Measurements from ENCODE around the gene CYP2W1. TPM values are rescaled to one million over a fixed set of nuclear protein-coding genes. Genes with fewer than 3 reads are reported as not detected.

The CYP2W1 gene
- total RNA-seq, 1 donor from 2014 or later, result not detected

DNA sequence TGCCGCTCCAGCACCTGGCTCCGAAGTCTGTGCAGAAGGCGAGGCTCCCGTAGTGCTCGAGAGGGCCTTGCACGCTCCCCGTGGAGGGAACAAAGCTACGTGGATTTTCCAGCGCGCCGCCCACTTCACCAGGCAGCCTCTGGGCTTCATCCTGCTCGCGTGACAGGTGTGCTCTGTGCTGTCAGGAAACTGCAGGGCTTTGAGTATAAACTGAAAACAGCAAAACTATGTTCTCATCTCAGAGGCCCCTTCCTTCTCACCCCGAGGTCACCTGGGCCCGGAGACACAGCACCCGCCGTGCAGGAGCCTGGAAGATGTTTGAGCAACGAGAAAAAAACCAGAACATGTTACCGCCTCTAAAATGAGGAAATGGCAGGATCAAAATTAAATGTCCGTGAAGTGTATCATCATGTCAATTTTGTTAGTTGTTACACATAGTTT, 43.8 kb downstream of the CYP2W1 start:
- TF ChIP-seq, protein P1, sequence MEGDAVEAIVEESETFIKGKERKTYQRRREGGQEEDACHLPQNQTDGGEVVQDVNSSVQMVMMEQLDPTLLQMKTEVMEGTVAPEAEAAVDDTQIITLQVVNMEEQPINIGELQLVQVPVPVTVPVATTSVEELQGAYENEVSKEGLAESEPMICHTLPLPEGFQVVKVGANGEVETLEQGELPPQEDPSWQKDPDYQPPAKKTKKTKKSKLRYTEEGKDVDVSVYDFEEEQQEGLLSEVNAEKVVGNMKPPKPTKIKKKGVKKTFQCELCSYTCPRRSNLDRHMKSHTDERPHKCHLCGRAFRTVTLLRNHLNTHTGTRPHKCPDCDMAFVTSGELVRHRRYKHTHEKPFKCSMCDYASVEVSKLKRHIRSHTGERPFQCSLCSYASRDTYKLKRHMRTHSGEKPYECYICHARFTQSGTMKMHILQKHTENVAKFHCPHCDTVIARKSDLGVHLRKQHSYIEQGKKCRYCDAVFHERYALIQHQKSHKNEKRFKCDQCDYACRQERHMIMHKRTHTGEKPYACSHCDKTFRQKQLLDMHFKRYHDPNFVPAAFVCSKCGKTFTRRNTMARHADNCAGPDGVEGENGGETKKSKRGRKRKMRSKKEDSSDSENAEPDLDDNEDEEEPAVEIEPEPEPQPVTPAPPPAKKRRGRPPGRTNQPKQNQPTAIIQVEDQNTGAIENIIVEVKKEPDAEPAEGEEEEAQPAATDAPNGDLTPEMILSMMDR (IDR thresholded peaks at IDR 0.05), result no peak
- Mint-ChIP-seq H3K4me3 (ENCODE audit: unreplicated experiment) (peak overlapping the region; percentile 80), H3K36me3 (ENCODE audit: unreplicated experiment) (peaks cover 9% of the 10 kb centered on the region), H3K9me3 (ENCODE audit: unreplicated experiment) (no peaks in the 10 kb centered on the region), H3K27me3 (ENCODE audit: unreplicated experiment) (no peaks in the 10 kb centered on the region), H3K4me1 (ENCODE audit: unreplicated experiment) (peaks cover 19% of the 10 kb centered on the region), H3K27ac (ENCODE audit: unreplicated experiment) (peak overlapping the region; percentile 85)
- no peak for DNase-seq (ENCODE audit: extremely low spot score, unreplicated experiment)

DNA sequence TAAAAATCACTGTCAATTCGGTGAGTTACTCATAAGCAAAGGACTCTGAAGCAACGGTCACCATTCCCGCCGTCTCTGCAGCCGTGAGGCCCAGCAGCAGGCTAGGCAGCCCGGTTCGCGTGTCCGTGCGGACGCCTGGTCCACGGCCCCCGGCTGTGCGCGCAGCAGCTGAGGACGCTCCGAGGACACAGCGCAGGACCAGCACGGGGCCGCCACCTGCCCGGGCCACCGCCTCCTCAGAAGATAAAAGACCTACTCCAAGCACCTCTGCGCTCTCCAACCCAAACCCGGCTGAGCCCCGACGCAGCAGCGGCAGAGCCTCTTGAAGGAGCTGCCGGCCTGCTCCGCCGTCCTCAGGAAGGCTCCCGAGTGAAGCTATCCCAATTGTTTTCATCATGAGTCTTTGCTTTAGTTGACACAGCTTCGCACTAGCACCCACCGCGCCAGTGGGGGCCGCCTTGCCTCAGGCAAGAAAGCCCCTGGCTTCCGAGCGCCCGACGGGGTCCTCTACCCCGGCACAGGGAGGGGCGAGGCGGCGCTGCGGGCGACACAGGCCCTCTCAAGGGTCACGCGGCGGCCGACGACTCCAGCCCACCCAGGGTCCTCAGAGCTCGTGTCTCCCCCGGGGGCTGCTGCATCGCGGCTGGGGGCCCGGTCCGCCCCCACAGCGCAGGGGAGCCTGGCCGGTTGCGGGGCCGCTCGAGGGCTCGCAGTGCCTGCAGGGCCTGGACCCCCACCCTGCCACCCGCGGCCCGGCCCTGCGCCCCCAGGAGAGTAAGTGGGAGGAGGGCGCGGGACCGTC, 44.5 kb downstream of the CYP2W1 start:
- Mint-ChIP-seq H3K4me1 (ENCODE audit: unreplicated experiment) (peaks cover 19% of the 10 kb centered on the region), H3K27me3 (ENCODE audit: unreplicated experiment) (no peaks in the 10 kb centered on the region), H3K9me3 (ENCODE audit: unreplicated experiment) (no peaks in the 10 kb centered on the region), H3K4me3 (ENCODE audit: unreplicated experiment) (peak overlapping the region; percentile 80), H3K27ac (ENCODE audit: unreplicated experiment) (peak overlapping the region; percentile 85), H3K36me3 (ENCODE audit: unreplicated experiment) (peaks cover 8% of the 10 kb centered on the region)
- DNase-seq (ENCODE audit: extremely low spot score, unreplicated experiment), result no peak
- TF ChIP-seq, protein P1 (IDR thresholded peaks at IDR 0.05), result no peak

DNA sequence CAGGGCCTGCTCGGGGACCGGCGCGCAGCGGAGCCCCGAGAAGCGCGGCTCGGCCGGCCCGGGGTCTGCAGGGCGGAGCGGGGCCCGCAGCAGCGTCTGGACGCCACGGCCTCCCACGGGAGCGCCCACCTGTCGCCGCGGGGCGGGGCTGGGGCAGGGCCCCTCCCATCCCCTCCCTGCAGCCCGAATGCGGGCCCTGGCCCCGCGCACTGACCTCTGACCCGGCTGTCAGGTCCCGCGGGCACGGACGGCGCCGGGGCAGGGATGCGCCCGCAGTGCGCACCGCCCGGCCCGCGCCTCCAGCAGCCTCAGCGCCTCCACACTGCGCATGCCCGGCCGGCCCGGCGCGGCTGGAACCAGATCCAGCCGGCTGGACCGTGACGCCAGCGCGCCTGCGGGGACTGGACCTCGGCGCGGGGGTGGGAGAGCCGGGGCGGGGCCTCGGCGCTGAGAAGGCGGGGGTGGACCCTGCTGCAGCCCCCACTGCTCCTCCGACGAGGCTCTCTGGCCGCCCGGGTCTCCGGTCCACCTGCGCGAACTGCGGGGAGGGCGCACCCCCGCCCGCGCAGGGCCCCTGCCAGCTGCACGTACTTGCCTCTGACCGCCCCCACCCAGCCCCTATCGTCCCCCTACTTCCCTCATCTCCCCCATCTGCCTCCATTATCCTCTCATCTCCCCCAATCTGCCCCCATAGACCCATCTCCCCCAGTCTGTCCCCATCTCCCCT, 45.2 kb downstream of the CYP2W1 start:
- Mint-ChIP-seq H3K27me3 (ENCODE audit: unreplicated experiment) (no peaks in the 10 kb centered on the region), H3K9me3 (ENCODE audit: unreplicated experiment) (no peaks in the 10 kb centered on the region), H3K27ac (ENCODE audit: unreplicated experiment) (peak overlapping the region; percentile 85), H3K36me3 (ENCODE audit: unreplicated experiment) (peaks cover 5% of the 10 kb centered on the region), H3K4me3 (ENCODE audit: unreplicated experiment) (peak overlapping the region; percentile 55), H3K4me1 (ENCODE audit: unreplicated experiment) (peaks cover 19% of the 10 kb centered on the region)
- TF ChIP-seq, protein P1 (IDR thresholded peaks at IDR 0.05), result no peak
- DNase-seq (ENCODE audit: extremely low spot score, unreplicated experiment), result peak; percentile 98

DNA sequence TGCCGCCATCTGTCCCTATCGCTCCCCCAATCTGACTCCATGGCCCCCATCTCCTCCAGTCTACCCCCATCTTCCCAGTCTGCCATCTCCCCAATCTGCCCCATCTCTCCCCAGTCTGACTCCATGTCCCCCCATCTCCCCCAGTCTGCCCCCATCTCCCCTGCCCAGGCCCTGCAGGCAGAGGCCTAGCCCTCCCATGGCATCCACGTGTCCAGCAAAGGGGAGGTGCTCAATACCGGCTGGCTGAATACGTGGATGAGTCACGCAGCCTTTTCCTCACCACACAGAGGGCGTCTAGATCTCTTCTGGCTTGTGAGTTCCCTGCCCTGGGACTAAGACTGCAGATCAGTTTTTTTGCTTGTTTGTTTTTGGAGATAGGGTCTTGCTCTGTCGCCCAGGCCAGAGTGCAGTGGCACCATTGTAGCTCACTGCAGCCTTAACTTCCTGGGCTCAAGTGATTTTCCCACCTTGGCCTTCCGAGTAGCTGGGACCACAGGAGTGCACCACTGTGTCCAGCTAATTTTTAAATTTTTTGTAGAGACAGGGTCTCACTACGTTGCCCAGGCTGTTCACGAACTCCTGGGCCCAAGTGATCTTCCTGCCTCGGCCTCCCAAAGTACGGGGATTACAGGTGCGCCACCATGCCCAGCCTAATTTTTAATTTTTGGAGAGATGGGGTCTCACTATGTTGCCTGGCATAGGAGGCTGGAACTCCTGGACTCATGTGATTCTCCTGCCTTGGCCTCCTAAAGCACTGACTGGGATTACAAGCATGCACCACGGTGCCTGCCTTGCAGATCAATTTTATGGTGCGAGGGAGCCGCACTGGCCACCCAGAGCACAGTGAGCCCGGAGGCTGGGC, 46.0 kb downstream of the CYP2W1 start:
- Mint-ChIP-seq H3K4me3 (ENCODE audit: unreplicated experiment) (peak overlapping the region; percentile 55), H3K27ac (ENCODE audit: unreplicated experiment) (peak overlapping the region; percentile 85), H3K36me3 (ENCODE audit: unreplicated experiment) (peaks cover 5% of the 10 kb centered on the region), H3K9me3 (ENCODE audit: unreplicated experiment) (no peaks in the 10 kb centered on the region), H3K4me1 (ENCODE audit: unreplicated experiment) (peaks cover 19% of the 10 kb centered on the region), H3K27me3 (ENCODE audit: unreplicated experiment) (no peaks in the 10 kb centered on the region)
- TF ChIP-seq, protein P1 (IDR thresholded peaks at IDR 0.05), result no peak
- DNase-seq (ENCODE audit: extremely low spot score, unreplicated experiment), result peak; percentile 92

Measured in osteocyte (in vitro differentiated cells).